OCI-LY3 (cell line): ENCODE measurements around the gene BICDL1.
"Not testable (repeated sequence)": the region's sequence is repeated elsewhere in the genome, so short reads cannot be mapped to it uniquely, and the experiment has no call there.

Source experiments
- H2AFZ ChIP-seq: fragments of 200-600, 300-600 bp; shearing (Covaris generic); 2 replicates; pipeline ENCODE4 v1.6.0; 2014; ENCODE audit warnings: antibody characterized with exemption, low read depth, low read length
- H3K27ac ChIP-seq: fragments of 200-600, 300-600 bp; sonication (generic); 2 replicates; pipeline ENCODE4 v1.5.1; 2014; ENCODE audit warnings: mild to moderate bottlenecking, low read length, moderate library complexity, mixed read lengths
- H3K27me3 ChIP-seq: fragments of 200-600, 300-600 bp; sonication (generic); 2 replicates; pipeline ENCODE4 v1.6.1; 2014; ENCODE audit warnings: low read depth, low read length, mixed read lengths
- H3K36me3 ChIP-seq: fragments of 200-600, 300-600 bp; sonication (generic); replicated peaks from 2 replicates; pipeline ENCODE3; 2014; ENCODE audit warnings: low read depth, low read length, mixed read lengths
- H3K4me1 ChIP-seq: fragments of 300-600, 200-600 bp; sonication (generic); 2 replicates; pipeline ENCODE4 v1.6.1; 2014; ENCODE audit warnings: low read length, mixed read lengths
- H3K4me2 ChIP-seq: fragments of 200-600, 300-600 bp; sonication (generic); 2 replicates; pipeline ENCODE4 v1.6.1; 2014; ENCODE audit warnings: low read length, mixed read lengths
- H3K4me3 ChIP-seq: fragments of 300-600, 200-600 bp; sonication (generic); 2 replicates; pipeline ENCODE4 v1.5.1; 2014; ENCODE audit warnings: antibody characterized with exemption, mild to moderate bottlenecking, low read length, moderate library complexity
- H3K79me2 ChIP-seq: fragments of 300-600, 200-600 bp; shearing (Covaris generic); 2 replicates; pipeline ENCODE4 v1.6.1; 2014; ENCODE audit warnings: mild to moderate bottlenecking, low read length, mixed read lengths
- H3K9ac ChIP-seq: fragments of 300-600, 200-600 bp; shearing (Covaris generic); 2 replicates; pipeline ENCODE4 v1.6.0; 2014; ENCODE audit warnings: mild to moderate bottlenecking, low read length, moderate library complexity
- H3K9me3 ChIP-seq: fragments of 200-600, 300-600 bp; shearing (Covaris generic); 2 replicates; pipeline ENCODE4 v1.6.1; 2014; ENCODE audit warnings: low read length, mixed read lengths; ENCODE audit not compliant: insufficient read depth
- H4K20me1 ChIP-seq: fragments of 200-600, 300-600 bp; sonication (generic); 2 replicates; pipeline ENCODE4 v1.6.1; 2016; ENCODE audit warnings: low read length, mixed read lengths; ENCODE audit not compliant: insufficient read depth
- EZH2phosphoT487 ChIP-seq: fragments of 200-600 bp; shearing (Covaris generic); IDR thresholded peaks from 2 replicates; pipeline ENCODE4 v1.6.1; 2018; ENCODE audit warnings: antibody characterized with exemption, mixed run types, low read depth
- TF ChIP-seq, protein P1 (sequence below): fragments of 200-600, 300-600 bp; sonication (generic); IDR thresholded peaks from 2 replicates; pipeline ENCODE4 v1.5.1; 2014; ENCODE audit warnings: antibody characterized with exemption, low read length, low read depth

BICDL1 gene

DNA sequence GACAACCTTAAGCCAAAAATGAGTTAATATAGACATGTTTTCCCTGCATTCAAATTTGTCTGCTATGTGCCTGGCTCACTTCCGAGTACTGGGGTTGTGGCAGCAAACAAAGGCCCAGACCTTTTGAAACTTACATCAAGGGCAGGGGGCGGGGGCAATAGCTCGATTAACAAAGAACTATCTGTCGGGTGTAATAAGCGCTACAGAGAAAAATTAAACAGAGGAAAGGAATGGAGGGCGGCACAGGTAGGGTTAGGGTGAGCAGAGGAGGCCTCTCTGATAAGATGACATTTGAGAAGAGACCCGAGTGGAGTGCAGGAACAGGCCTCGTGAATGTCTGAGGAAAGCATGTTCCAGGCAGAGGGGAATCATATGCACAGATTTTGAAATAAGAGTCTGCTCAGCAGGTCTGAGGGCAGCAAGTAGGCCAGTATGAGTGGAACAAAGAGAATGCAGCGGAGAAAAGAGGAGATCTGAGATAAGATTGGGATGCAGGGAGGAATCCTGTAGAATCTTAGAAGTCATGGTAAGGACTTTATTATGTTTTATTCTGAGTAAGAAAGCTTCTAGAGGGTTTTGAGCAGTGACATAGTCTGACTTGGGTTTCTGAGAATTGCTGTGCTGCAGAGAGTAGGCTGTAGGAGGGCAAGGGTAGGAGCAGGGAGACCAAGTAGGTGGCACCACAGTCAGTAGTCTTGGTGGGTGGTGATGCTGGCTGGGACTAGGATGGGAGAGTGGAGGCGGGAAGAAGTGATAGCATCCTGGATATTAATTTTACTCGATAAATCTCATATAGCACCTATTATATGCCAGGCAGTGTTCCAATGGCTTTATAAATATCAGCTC, 52.6 kb downstream of the BICDL1 start:
- no peak for TF ChIP-seq EZH2phosphoT487
- TF ChIP-seq, protein P1, sequence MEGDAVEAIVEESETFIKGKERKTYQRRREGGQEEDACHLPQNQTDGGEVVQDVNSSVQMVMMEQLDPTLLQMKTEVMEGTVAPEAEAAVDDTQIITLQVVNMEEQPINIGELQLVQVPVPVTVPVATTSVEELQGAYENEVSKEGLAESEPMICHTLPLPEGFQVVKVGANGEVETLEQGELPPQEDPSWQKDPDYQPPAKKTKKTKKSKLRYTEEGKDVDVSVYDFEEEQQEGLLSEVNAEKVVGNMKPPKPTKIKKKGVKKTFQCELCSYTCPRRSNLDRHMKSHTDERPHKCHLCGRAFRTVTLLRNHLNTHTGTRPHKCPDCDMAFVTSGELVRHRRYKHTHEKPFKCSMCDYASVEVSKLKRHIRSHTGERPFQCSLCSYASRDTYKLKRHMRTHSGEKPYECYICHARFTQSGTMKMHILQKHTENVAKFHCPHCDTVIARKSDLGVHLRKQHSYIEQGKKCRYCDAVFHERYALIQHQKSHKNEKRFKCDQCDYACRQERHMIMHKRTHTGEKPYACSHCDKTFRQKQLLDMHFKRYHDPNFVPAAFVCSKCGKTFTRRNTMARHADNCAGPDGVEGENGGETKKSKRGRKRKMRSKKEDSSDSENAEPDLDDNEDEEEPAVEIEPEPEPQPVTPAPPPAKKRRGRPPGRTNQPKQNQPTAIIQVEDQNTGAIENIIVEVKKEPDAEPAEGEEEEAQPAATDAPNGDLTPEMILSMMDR, result no peak
- Histone ChIP-seq H3K9me3 (no peaks in the 10 kb centered on the region), H4K20me1 (no peaks in the 10 kb centered on the region; the same call in 1 of the 2 replicates), H3K4me3 (no peak overlapping the region), H3K36me3 (no peaks in the 10 kb centered on the region), H3K27me3 (no peaks in the 10 kb centered on the region), H3K9ac (no peak overlapping the region), H3K4me1 (no peaks in the 10 kb centered on the region), H3K79me2 (no peaks in the 10 kb centered on the region), H2AFZ (no peak overlapping the region), H3K4me2 (no peak overlapping the region), H3K27ac (no peak overlapping the region)

DNA sequence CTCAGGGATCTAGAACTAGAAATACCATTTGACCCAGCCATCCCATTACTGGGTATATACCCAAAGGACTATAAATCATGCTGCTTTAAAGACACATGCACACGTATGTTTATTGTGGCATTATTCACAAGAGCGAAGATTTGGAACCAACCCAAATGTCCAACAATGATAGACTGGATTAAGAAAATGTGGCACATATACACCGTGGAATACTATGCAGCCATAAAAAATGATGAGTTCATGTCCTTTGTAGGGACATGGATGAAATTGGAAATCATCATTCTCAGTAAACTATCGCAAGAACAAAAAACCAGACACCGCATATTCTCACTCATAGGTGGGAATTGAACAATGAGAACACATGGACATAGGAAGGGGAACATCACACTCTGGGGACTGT, 56.3 kb downstream of the BICDL1 start:
- not testable (repeated sequence) for H3K4me1 ChIP-seq, H3K36me3 ChIP-seq, H3K79me2 ChIP-seq, H3K27me3 ChIP-seq, H4K20me1 ChIP-seq, H3K27ac ChIP-seq, H3K4me3 ChIP-seq, H3K4me2 ChIP-seq, H2AFZ ChIP-seq, H3K9me3 ChIP-seq, H3K9ac ChIP-seq

DNA sequence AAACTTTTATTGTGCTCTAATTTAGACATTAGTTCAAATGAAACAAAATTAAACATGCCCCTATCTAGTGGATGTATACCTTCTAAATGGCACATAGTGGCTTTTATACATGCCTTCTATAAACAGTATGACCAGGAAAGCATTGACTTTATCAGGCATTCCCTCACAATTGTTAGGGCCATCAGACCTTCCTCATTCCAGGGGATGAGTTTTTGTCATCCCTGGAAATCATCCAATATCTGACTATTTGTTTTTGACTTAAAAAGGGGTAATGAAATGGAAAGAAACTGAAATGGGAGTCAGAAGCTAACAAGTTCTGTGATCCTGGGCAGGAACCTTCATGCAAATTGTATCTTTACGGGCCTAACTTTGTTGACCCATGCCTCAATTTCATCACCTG, 58.0 kb downstream of the BICDL1 start:
- Histone ChIP-seq H4K20me1 (peaks cover 2% of the 10 kb centered on the region; the same call in 1 of the 2 replicates), H3K4me1 (no peaks in the 10 kb centered on the region), H3K9me3 (no peaks in the 10 kb centered on the region), H3K9ac (no peak overlapping the region), H3K4me3 (no peak overlapping the region), H3K27ac (no peak overlapping the region), H2AFZ (no peak overlapping the region), H3K36me3 (no peaks in the 10 kb centered on the region), H3K27me3 (no peaks in the 10 kb centered on the region), H3K79me2 (no peaks in the 10 kb centered on the region), H3K4me2 (no peak overlapping the region)
- no peak for TF ChIP-seq EZH2phosphoT487
- TF ChIP-seq, protein P1, result no peak

DNA sequence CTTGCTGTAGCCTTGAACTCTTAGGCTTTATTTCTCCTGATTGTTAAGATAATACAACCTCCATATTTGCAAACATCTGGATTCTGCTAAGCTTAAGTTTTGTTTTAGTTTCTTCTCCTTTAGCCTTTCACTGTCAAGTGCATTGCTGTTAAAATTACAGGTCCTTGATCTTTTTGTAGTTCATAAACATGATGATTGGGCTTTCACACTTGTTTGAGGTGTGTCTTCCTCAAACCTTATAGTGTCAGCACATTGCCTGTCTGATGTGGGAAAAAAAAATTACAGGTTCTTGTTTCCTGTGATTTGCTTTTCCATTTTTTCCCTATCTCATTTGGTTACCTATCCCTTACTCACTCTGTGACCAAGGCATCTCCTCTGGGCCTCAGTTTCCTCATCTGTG, 59.2 kb downstream of the BICDL1 start:
- Histone ChIP-seq H3K4me2 (no peak overlapping the region), H3K36me3 (no peaks in the 10 kb centered on the region)

More for the DNA sequence above, 59.2 kb downstream of the BICDL1 start:
- TF ChIP-seq, protein P1, result no peak
- no peak for TF ChIP-seq EZH2phosphoT487
- H2AFZ ChIP-seq, result no peak overlapping the region
- no peak overlapping the region for H3K27ac ChIP-seq
- H3K4me1 ChIP-seq, result no peaks in the 10 kb centered on the region
- no peaks in the 10 kb centered on the region for H3K27me3 ChIP-seq
- no peak overlapping the region for H3K4me3 ChIP-seq
- H3K79me2 ChIP-seq, result no peaks in the 10 kb centered on the region
- H3K9ac ChIP-seq, result no peak overlapping the region
- peaks cover 2% of the 10 kb centered on the region; the same call in 1 of the 2 replicates for H4K20me1 ChIP-seq
- no peaks in the 10 kb centered on the region for H3K9me3 ChIP-seq
